Body of pancreas (tissue), 4 donors: ENCODE measurements around the gene NDC1. TPM values are rescaled to one million over a fixed set of nuclear protein-coding genes. Genes with fewer than 3 reads are reported as not detected.
A peak's percentile ranks its signal among the peaks of the same experiment; 100 is the strongest.

Experiments
- ATAC-seq: fragments of 150-250 bp; one replicate; pipeline ENCODE4 v1.9.1; 2016
- DNase-seq, 4 donors: peaks; one replicate each; pipeline ENCODE4 v3.0.0-alpha.2; 2019
- H3K27ac ChIP-seq, 4 donors: fragments of 200-600 bp; sonication (generic); 1 replicate in 3 of 4; 2 replicates in 1 of 4; pipeline versions ENCODE4 v1.5.1 to v1.6.1; 2016 to 2019; ENCODE audit warnings: mild to moderate bottlenecking in 1 of 4, mixed read lengths in 1 of 4, moderate library complexity in 1 of 4
- H3K27me3 ChIP-seq, 2 donors: fragments of 200-600 bp; sonication (generic); one replicate each; pipeline ENCODE4 v1.6.0; 2016; ENCODE audit warnings: mild to moderate bottlenecking in 1 of 2
- H3K36me3 ChIP-seq, 2 donors: fragments of 200-600 bp; sonication (generic); replicated peaks in 1 of 2; 2 replicates each; pipeline ENCODE4 v1.5.1; 2016; ENCODE audit warnings: low read depth in 2 of 2; ENCODE audit not compliant: insufficient read depth in 1 of 2
- H3K4me1 ChIP-seq: fragments of 200-600 bp; sonication (generic); one replicate; pipeline ENCODE4 v1.6.0; 2016
- H3K4me3 ChIP-seq, 2 donors: fragments of 200-600 bp; sonication (generic); 1 replicate in 1 of 2; 2 replicates in 1 of 2; pipeline ENCODE4 v1.5.1; 2016 to 2019
- H3K9me3 ChIP-seq, 3 donors: fragments of 200-600 bp; sonication (generic); 1 replicate in 2 of 3; 2 replicates in 1 of 3; pipeline ENCODE4 v1.5.1; 2016
- POLR2A ChIP-seq, 3 donors: fragments of 450-650 bp; IDR thresholded peaks; one replicate each; pipeline ENCODE4 v1.6.1; 2016; ENCODE audit warnings: antibody characterized with exemption in 3 of 3, mild to moderate bottlenecking in 2 of 3
- WGBS, 2 donors: methylation state at CpG; one replicate each; pipeline ENCODE4 v1.1.5; 2017; 5-methylcytosine and 5-hydroxymethylcytosine counted together
- intact Hi-C: fragments of 100-400 bp; cut with DNase I; formaldehyde crosslinking; loops from one replicate; pipeline ENCODE4 v1.15.1; 2023
- total RNA-seq, 2 donors: library from RNA; depleted of rRNA; stranded (reverse); fragments of >200 nt; gene quantifications; one replicate each; pipeline ENCODE4 v1.1.0, GENCODE V29; 2016
- TF ChIP-seq, protein P1 (sequence below), 7 experiments: fragments of 450-650 bp in 4 of 7; fragments of 200-600 bp in 3 of 7; sonication (generic) in 3 of 7; IDR thresholded peaks; one replicate each; pipeline ENCODE4 v1.5.1; 2016 to 2019; ENCODE audit warnings: antibody characterized with exemption in 7 of 7

NDC1 gene
- total RNA-seq, 2 donors from 2014 or later, result 2.3 to 7.3 TPM

- 84 to 87% methylated on average over 8 to 10 of the region's 10 CpGs for WGBS, 2 donors
- no peaks in the 10 kb centered on the region for H3K4me1 ChIP-seq
- intact Hi-C loops, result no loop called here
- H3K27ac ChIP-seq, result no peak overlapping the region
- no peak for ATAC-seq
- H3K4me3 ChIP-seq, result no peak overlapping the region
- H3K27me3 ChIP-seq, result no peaks in the 10 kb centered on the region
- DNase-seq, result no peak
- no peak for TF ChIP-seq POLR2A (IDR thresholded peaks at IDR 0.05)
- TF ChIP-seq, protein P1, sequence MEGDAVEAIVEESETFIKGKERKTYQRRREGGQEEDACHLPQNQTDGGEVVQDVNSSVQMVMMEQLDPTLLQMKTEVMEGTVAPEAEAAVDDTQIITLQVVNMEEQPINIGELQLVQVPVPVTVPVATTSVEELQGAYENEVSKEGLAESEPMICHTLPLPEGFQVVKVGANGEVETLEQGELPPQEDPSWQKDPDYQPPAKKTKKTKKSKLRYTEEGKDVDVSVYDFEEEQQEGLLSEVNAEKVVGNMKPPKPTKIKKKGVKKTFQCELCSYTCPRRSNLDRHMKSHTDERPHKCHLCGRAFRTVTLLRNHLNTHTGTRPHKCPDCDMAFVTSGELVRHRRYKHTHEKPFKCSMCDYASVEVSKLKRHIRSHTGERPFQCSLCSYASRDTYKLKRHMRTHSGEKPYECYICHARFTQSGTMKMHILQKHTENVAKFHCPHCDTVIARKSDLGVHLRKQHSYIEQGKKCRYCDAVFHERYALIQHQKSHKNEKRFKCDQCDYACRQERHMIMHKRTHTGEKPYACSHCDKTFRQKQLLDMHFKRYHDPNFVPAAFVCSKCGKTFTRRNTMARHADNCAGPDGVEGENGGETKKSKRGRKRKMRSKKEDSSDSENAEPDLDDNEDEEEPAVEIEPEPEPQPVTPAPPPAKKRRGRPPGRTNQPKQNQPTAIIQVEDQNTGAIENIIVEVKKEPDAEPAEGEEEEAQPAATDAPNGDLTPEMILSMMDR (IDR thresholded peaks at IDR 0.05), result no peak
- no peaks in the 10 kb centered on the region for H3K9me3 ChIP-seq
- H3K36me3 ChIP-seq, result no peaks in the 10 kb centered on the region
Measured at GRCh38 chr1:53731043-53731600, 107.0 kb downstream of the NDC1 start.

DNA sequence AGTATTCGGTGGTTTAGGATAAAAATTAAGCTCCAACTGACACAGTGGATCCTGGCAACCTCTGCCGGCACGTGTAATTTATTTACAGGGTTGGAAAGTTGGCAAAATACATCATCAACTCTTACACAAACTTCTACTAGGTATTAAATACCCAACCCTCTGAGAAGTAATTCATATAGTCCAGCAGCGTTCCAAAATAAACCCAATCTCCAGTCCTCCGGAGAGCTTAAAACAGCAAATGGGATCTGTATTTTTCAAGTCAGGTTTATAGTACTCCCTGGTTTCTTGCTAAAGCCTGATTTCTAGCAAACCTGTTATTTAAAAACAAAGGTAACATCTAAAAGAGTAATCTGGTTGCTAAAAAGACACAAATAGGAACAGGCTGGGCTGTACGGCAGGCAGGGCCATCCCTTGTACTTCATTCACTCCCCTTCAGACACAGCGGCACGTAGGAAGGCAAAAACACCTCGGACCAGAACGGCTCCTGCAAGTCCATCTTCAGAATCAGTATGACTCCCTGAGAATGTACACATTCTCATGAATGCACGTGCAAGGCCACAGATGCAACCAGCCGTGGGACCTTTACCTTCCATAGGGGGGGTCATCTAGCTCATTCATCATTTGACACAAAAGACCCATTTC, 107.8 kb downstream of the NDC1 start:
- Histone ChIP-seq H3K27me3 (no peaks in the 10 kb centered on the region), H3K36me3 (no peaks in the 10 kb centered on the region), H3K9me3 (no peaks in the 10 kb centered on the region), H3K4me3 (no peak overlapping the region), H3K4me1 (no peaks in the 10 kb centered on the region), H3K27ac (peak overlapping the region in 1 of 4 donors; percentile 52)
- ATAC-seq, result no peak
- WGBS, 2 donors, result 61 to 62% methylated on average over 12 of the region's 12 CpGs
- TF ChIP-seq, protein P1 (IDR thresholded peaks at IDR 0.05), result no peak
- no peak for TF ChIP-seq POLR2A (IDR thresholded peaks at IDR 0.05)
- DNase-seq, result no peak
- intact Hi-C loops, result no loop called here

DNA sequence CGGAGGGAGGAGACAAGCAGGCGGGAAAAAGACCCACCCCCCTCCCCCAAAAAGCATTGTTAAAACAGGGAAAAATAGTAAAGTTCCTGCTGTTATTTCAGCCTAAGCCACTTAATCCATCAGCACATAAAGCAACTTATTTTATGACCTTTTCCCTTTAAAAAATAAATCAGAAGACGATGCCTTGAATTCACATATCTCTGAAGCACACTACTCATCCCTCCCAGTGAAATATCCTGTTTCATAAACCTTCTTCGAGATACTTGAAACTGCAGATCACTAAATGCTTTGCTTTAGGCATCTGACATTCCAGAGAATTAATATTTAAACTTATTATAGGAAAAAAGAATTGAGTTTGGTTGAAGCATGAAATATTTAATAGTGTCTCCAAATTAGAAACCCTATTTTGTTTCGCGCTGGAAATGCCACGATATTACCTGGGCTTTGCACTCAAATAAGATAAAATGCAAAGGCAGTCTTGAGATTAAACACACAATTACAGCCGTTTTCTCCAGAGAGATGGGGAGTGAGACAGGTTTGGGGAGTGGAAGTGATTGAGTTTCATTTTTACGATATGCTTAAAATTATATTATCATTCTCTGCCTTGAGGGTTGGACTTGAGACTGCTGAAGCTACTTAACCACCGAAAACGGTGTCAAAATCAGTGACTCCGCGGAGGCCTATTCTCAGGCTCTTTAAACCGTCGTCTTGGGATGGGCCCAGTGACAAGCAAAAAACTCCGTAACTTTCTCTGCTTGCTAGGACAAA, 108.5 kb downstream of the NDC1 start:
- H3K9me3 ChIP-seq, result no peaks in the 10 kb centered on the region
- intact Hi-C loops, result no loop called here
- ATAC-seq (no peak), DNase-seq (no peak)
- peak overlapping the region in 1 of 4 donors; percentile 52 for H3K27ac ChIP-seq
- no peaks in the 10 kb centered on the region for H3K27me3 ChIP-seq
- H3K4me3 ChIP-seq, result no peak overlapping the region
- TF ChIP-seq POLR2A (IDR thresholded peaks at IDR 0.05), result no peak
- TF ChIP-seq, protein P1 (IDR thresholded peaks at IDR 0.05), result no peak
- no peaks in the 10 kb centered on the region for H3K4me1 ChIP-seq
- WGBS, 2 donors, result 54 to 64% methylated on average over 16 of the region's 16 CpGs
- H3K36me3 ChIP-seq, result no peaks in the 10 kb centered on the region

DNA sequence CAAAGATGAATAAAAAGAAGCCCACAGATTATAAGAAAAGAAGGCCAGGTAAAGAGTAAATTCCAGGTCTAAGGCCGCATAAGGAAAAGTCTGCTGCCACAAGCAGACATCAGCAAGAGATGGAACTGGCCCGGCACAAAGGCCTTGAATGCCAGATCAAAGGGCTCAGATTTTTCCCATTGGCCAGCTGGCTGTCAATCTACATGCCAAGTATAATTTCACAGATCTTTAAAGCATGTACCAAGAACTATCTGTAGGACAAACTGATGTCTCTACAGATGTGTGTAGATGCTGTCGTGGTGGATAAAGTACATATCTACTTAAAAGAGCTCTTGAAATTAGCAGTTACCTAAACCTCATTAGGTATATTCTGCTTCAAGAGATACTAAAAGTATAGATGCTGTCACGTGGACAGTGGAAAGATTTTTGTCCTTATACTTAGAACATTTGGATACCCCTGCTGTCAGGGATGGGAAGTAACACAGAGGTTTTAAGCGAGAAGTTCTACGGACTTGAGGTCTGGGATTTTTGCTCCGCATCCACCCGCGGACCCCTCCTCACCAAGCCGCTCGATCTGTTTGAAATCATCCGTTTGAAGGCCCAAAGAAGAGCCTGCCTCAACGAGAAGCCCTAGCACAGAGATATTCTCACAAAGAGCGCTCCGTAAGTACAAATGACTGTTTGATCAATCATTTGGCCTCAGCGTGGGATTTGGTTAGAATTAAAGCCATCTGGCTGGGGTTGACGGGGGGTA, 109.2 kb downstream of the NDC1 start:
- intact Hi-C loops, result no loop called here
- H3K4me3 ChIP-seq, result no peak overlapping the region
- peak overlapping the region in 1 of 4 donors; percentile 52 for H3K27ac ChIP-seq
- TF ChIP-seq POLR2A (IDR thresholded peaks at IDR 0.05), result no peak
- TF ChIP-seq, protein P1 (IDR thresholded peaks at IDR 0.05), result no peak
- H3K9me3 ChIP-seq, result no peaks in the 10 kb centered on the region
- no peaks in the 10 kb centered on the region for H3K36me3 ChIP-seq
- DNase-seq, result no peak
- no peaks in the 10 kb centered on the region for H3K27me3 ChIP-seq
- 67 to 70% methylated on average over 16 to 17 of the region's 17 CpGs for WGBS, 2 donors
- ATAC-seq, result no peak
- no peaks in the 10 kb centered on the region for H3K4me1 ChIP-seq
